Neural cell (in vitro differentiated cells): Measurements from ENCODE around the gene TOLLIP.

Source experiments
- EP300 ChIP-seq: fragments of 450-650 bp; conservative IDR thresholded peaks from 2 replicates; pipeline ENCODE4 v1.6.1; 2014; ENCODE audit warnings: antibody characterized with exemption, mild to moderate bottlenecking, moderate library complexity; ENCODE audit not compliant: poor library complexity, severe bottlenecking
- EZH2 ChIP-seq: fragments of 200-600, 300-800 bp; shearing (Covaris generic), sonication (generic); IDR thresholded peaks from 2 replicates; pipeline ENCODE4 v1.6.1; 2014; ENCODE audit warnings: antibody characterized with exemption, low read length, borderline replicate concordance, mild to moderate bottlenecking; ENCODE audit not compliant: insufficient read depth, poor library complexity, severe bottlenecking
- MXI1 ChIP-seq: fragments of 450-650 bp; conservative IDR thresholded peaks from 2 replicates; pipeline ENCODE4 v1.6.1; 2014; ENCODE audit warnings: antibody characterized with exemption, mild to moderate bottlenecking; ENCODE audit not compliant: poor library complexity, severe bottlenecking
- POLR2AphosphoS5 ChIP-seq: IDR thresholded peaks from 2 replicates; pipeline ENCODE4 v1.6.1; 2012
- RAD21 ChIP-seq: fragments of 450-650 bp; conservative IDR thresholded peaks from 2 replicates; pipeline ENCODE4 v1.6.1; 2014; ENCODE audit warnings: antibody characterized with exemption, mild to moderate bottlenecking, moderate library complexity
- TAF1 ChIP-seq: IDR thresholded peaks from 2 replicates; pipeline ENCODE4 v1.6.1; 2012; ENCODE audit warnings: low read depth
- TF ChIP-seq, protein P1 (sequence below): fragments of 450-650 bp; IDR thresholded peaks from 2 replicates; pipeline ENCODE4 v1.5.1; 2014; ENCODE audit warnings: antibody characterized with exemption, mild to moderate bottlenecking, moderate library complexity; ENCODE audit not compliant: poor library complexity, severe bottlenecking
- TF ChIP-seq, protein P2 (sequence below): IDR thresholded peaks from 2 replicates; pipeline ENCODE4 v1.6.1; 2012; ENCODE audit warnings: borderline replicate concordance

- TF ChIP-seq EZH2 (no peak), TAF1 (no peak), EP300 (no peak), POLR2AphosphoS5 (no peak), RAD21 (no peak), MXI1 (no peak)
- TF ChIP-seq, protein P1, sequence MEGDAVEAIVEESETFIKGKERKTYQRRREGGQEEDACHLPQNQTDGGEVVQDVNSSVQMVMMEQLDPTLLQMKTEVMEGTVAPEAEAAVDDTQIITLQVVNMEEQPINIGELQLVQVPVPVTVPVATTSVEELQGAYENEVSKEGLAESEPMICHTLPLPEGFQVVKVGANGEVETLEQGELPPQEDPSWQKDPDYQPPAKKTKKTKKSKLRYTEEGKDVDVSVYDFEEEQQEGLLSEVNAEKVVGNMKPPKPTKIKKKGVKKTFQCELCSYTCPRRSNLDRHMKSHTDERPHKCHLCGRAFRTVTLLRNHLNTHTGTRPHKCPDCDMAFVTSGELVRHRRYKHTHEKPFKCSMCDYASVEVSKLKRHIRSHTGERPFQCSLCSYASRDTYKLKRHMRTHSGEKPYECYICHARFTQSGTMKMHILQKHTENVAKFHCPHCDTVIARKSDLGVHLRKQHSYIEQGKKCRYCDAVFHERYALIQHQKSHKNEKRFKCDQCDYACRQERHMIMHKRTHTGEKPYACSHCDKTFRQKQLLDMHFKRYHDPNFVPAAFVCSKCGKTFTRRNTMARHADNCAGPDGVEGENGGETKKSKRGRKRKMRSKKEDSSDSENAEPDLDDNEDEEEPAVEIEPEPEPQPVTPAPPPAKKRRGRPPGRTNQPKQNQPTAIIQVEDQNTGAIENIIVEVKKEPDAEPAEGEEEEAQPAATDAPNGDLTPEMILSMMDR, result no peak
- TF ChIP-seq, protein P2, sequence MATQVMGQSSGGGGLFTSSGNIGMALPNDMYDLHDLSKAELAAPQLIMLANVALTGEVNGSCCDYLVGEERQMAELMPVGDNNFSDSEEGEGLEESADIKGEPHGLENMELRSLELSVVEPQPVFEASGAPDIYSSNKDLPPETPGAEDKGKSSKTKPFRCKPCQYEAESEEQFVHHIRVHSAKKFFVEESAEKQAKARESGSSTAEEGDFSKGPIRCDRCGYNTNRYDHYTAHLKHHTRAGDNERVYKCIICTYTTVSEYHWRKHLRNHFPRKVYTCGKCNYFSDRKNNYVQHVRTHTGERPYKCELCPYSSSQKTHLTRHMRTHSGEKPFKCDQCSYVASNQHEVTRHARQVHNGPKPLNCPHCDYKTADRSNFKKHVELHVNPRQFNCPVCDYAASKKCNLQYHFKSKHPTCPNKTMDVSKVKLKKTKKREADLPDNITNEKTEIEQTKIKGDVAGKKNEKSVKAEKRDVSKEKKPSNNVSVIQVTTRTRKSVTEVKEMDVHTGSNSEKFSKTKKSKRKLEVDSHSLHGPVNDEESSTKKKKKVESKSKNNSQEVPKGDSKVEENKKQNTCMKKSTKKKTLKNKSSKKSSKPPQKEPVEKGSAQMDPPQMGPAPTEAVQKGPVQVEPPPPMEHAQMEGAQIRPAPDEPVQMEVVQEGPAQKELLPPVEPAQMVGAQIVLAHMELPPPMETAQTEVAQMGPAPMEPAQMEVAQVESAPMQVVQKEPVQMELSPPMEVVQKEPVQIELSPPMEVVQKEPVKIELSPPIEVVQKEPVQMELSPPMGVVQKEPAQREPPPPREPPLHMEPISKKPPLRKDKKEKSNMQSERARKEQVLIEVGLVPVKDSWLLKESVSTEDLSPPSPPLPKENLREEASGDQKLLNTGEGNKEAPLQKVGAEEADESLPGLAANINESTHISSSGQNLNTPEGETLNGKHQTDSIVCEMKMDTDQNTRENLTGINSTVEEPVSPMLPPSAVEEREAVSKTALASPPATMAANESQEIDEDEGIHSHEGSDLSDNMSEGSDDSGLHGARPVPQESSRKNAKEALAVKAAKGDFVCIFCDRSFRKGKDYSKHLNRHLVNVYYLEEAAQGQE, result no peak
Measured at GRCh38 chr11:1293619-1294015, 15.8 kb downstream of the TOLLIP start.
